NCI-H446 (cell line): ENCODE measurements around the gene ADAMTSL1.

Experiments
- DNase-seq, 2 experiments: peaks; one replicate each; lab custom pipeline; 2025; lab: John Stamatoyannopoulos, UW

The ADAMTSL1 gene

DNA sequence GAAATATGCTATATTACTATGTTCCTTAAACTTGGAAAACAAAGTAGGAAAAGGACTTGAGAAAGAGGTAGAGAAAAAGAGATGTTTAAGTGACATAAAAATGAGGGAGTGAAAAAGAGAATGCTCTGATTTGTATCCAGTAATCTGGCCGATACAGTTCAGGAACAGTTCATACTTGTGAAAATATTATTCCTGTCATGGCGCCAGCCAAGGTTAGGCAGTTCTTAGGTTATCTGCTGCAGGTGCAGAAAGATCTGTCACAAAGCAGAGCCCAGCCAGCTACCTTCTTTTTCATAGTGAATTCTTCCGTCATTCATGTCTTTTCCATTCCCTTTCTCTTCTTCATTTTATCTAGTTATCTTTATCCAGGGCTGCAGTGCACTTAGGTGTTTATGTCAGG lies 256.3 kb downstream of the ADAMTSL1 start:
- no peak for DNase-seq

DNA sequence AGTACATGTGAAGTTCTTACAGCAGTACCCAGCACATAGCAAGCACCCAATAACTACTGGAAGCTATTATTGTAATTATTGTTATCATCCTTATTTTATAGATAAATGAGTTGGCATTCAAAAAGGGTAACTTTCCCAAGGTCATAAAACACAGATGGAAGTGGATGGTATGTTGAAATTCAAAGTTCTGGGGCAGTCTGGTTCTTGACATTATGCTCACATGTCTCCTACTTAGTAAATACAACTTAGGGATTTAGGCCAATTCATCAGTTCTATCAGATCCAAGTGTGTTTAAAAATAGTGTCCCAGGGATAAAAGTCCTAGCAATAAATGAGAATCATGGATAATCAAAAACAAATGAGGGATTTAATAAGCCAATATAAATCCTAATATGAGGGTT lies 265.2 kb downstream of the ADAMTSL1 start:
- no peak for DNase-seq

DNA sequence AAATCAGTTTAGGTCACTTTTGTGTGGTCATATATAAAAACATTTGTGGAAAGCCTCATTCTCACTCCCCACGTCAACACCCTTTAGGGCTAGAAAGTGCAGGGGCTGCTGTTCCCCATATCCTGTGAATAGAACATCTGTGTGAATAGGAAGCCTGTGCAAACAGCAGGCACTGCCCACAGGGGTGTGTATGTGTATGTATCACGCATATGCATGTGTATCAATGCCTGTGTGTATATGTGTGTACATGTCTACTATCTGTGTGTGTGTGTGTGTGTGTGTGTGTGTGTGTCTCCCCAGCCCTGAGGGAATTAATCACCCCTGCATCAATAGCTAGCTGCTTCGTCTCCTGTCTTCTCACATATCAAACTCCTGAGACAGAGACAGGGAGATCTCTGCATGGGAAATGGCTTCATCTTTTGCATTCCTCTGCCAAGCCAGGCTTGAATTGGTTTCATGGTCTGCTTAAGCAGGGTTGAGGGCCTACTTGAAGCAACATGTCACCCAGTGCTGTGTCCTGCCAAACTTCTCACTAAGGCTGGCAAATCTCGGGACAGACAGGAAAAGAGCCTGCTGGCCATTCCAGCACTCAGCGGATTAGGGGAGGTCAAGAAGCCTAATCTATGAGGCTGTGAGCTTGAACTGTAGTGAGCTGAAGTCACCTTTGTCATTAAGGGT lies 265.8 kb downstream of the ADAMTSL1 start:
- DNase-seq: no peak

DNA sequence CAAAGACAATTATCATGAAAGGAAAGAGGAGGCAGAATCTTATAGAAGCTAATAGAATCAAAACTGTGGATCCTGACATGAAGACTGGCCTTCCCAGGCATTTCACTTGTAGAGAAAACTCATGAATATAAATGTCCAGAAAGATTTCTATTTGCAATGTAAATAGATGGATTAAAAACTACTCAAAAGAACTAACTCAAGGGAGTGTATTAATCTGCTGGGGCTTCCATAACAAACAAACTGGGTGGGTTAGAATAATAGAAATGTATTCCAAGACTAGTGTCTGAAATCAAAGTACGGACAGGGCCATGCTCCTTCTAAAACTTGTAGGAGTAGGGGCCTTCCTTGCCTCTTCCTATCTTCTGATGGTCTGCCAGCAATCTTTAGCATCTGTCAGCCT lies 267.4 kb downstream of the ADAMTSL1 start:
- DNase-seq: no peak

DNA sequence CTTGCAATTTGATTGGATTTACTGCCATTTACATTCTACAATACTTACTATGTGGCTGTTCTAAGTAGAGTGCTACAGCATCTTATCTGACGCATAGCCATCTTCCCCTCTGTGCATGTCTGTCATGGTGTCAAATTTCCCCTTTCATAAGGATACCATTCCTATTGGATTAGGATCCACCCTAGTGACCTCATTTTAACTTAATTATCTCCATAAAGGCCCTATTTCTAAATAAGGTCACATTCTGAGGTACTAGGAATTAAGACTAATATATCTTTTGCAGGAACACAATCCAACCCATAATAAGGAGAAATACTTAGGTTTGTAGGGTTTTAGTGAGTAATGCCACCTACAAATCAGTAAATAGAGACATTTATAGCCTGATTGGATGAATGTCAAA lies 268.0 kb downstream of the ADAMTSL1 start:
- no peak for DNase-seq

DNA sequence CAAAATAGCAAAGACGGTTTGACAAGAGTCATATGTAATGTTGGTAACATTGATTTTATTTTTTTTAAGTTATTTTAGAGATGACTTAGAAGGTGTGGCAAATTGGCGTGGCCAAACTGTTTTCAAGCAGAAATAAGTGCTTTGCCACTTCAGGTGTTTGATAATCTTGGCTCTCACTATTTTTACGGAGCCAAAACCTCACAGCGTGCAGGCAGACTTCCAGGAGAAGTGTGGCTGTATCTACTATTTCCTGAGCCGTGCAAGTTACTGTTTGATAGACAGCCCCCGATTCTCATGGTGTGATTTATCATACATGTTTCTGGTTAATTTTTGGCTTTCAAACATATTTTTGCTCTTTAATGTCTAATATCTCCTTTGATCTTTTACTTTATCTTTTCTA lies 269.5 kb downstream of the ADAMTSL1 start:
- DNase-seq: no peak

DNA sequence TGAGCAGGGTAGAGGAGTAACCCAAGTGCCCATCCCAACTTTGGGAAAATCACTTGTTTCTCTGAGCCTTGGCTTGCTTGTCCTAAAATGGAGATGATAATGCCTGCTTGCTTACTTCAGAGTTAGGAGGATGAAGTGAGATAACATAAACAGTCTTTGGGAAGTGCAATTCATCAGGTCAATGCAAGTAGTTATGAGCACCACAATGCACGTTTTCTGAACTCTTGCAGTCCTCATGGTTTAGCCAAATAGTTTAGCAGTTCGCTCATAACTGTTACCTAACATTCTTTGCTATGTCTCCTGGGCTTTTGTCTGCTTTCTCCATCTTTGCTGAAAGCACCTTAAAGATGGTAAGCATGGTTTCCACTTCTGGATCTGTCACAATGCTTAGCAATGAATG lies 270.0 kb downstream of the ADAMTSL1 start:
- DNase-seq: no peak

DNA sequence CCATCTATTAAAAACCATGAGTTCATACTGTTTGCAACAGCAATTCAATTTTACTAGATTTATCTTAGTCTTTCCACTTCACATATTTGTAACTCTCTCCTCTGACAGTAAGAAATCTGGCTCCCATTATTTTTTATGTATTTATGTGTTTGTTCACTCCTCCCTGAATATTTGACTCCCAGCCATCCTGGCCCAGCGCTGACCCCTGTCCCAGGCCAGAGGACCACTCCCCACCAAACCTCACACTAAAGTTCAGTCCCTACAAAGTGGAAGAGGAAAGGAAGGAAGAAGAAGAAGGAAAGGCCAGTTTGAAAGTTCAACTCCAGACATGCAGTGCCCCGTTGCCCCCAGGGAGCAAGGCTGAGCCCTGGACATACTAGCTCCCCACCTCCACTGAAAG lies 271.8 kb downstream of the ADAMTSL1 start:
- no peak for DNase-seq

DNA sequence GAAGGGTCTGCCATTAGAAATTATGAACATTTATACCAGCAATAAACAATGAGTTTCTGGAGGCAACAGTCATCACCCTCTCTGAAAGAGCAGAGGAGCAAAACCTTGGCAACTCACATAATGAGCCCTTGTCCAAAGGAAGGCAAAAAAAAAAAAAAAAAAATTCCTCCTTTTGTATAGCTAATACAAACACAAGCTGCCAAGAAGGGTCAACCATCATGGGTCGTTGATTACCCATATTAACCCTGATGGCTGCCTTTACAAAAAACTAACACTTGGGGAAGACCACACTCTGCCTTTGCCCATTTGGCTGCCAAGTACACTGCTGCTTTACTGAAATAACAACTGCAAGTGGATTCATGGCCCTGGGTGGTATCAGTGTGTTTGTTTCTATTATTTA lies 272.7 kb downstream of the ADAMTSL1 start:
- DNase-seq: peak in 1 of 2 experiments; percentile 27

DNA sequence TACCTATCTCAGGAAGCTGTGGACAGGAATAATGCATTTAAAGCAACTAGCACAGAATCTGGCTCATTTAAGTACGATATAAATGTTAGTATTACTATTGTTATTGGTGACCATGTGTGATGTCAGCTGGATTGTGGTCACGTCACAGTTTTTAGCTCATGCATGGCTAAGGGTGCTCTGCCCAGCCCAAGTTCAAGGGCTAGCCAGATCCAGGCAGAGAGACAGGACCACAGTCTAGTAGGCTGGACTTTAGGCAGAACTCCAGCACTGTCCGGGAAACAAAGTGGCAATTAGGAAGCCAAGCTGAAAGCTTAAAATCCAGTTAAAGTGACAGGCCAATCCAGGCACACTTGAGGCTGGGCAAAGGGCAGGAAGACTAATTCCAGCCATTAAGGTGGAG lies 273.6 kb downstream of the ADAMTSL1 start:
- DNase-seq: no peak

DNA sequence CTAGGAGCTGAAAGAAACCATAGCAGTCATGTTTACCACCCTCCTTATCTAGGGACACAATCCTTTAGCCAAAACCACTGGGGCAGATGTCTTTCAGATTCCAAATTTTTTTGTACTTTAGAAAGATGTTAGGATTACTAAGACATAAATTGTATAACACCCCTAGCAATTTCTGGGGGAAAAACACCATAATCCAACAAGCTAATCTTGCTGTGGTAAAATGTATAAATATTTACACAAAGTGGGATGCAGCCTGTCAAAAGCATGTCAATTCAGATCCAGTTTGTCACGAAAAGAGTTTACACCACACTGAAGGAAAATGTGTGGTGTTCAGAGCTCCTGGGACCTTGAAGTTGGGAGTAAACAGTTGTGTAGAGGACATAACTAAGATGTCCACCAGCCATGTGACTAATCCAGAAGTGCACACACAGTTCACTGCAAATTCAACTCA lies 274.3 kb downstream of the ADAMTSL1 start:
- DNase-seq: no peak

DNA sequence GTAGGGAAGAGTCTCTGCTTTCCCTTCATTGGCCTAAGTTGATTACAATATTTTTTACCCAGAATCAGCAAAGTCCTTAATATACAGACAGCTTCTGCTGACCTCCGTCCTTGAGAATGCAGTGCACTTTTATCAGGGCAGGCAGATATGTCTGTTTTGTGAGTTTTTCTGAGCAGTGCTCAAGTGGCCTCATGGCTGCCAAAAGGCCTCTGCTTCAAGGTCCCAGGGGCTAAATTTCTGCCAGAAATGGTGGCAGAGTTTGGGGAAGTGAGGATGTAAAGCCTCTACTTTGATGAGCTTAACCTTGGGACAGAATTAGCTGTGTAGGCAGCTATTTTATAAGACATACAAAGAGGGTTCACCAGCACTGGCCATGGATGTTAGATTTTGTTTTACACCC lies 275.8 kb downstream of the ADAMTSL1 start:
- no peak for DNase-seq

DNA sequence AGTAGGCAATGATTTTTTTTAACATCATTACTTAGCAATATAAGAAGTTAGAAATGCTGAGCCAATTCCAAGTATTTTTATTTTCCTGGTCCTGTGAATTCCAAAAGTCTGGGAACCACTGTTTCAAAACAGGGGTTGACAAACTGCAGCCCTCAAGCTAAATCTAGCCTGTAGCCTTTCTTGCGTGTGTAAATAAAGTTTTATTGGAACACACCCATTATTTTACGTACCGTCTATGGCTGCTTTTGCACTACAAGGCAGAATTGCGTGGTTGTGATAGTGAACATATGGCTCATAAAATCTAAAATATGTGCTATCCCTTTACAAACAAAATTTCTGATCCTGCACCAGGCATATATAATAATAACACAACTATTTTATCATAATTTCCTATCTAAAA lies 280.0 kb downstream of the ADAMTSL1 start:
- no peak for DNase-seq

DNA sequence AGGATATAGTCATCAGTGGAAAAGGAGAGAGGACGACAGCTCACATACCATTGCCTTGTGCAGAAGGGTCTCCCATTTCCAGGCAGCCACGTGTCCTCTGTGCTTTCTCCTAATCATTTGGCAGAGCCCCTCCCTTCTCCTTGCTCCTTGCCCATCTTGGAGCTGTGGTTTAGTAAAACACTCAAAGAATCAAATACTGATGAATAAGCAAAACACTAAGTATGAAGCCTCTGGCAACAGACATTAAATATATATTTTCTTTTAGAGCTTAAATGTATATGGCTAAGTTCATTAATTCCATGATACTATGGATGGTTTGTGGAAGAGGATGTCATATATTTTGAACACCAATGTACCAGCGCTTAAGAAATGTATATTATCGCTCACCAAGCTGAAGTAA lies 280.6 kb downstream of the ADAMTSL1 start:
- DNase-seq: no peak

DNA sequence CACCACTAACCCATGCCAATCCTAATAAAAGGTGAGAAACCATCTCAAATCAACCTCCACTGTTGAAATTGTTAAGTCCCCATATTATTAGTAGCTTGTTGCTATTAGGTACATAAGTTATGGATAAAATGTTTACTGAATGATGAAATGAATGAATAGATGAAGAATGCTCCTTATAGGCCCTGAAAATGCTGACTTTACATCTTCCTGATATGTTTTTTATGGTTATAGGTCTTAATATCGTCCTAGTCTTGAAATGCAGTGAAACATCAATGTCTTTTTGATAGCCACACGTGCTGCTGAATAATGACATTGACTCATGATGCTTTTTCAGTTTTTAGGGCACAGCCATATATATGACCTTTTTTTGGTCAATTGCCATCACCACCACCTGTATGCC lies 281.3 kb downstream of the ADAMTSL1 start:
- no peak for DNase-seq

DNA sequence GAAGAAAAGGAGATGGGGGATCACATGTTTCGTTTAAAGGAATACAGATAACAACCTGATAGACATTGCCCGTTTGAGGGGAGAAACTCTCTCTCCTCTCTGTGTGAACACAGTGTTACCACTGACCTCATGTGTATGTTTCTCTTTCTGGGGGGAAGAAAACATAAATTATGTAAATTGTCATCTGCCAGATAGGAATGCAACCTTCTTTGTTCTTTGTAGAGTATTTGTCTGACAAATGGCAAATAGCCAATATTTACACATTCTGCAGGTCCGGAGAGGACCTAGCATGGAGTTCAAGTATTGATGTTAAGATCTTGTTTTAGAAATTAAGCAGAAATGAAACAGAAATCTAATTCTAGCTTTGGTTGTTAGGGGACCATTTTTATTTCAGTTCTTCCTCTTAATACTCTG lies 282.8 kb downstream of the ADAMTSL1 start:
- DNase-seq: no peak

DNA sequence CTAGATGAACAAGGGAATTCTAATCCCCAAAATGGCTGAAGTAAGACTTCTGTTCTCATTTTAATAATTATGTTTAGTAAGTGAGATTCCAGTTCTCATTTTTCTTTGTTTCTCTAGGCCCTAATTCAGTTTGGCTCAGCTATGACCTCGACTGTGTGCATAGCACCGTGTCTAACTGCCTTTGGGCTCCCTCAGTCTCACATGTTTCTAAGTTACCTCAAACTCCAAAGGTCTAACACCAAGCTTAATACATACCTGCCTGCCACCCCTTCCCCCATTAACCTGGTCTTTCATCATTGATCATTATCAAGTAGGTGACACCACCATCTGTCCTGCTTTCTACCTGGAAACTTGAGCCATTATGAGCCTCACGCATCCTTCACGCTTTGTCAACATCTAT lies 285.9 kb downstream of the ADAMTSL1 start:
- no peak for DNase-seq

DNA sequence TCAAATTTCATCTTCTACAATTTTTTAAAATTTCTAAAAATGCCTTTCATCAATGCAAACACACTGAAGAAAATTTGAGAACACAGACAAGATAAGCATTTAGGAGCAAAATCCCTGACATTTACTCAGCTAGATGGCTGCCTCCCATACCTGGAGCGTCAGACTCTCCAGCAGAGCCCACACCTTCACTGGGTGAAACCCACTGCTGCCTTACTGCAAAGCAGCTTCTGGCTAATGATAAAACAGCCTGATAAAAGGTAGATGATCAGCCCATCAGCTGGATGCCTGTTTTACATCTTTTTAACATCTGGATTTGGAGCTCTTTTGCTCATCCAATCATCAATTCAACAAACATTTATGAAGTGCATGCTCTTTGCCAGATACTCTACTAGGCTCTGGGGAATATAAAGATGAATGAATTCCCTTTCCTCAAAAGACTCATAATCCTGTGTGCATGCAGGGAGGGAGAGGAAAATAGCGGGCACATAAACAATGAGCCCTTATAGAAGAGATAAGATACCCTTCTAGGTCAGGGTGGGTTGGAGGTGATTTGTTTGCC lies 287.9 kb downstream of the ADAMTSL1 start:
- DNase-seq: no peak

DNA sequence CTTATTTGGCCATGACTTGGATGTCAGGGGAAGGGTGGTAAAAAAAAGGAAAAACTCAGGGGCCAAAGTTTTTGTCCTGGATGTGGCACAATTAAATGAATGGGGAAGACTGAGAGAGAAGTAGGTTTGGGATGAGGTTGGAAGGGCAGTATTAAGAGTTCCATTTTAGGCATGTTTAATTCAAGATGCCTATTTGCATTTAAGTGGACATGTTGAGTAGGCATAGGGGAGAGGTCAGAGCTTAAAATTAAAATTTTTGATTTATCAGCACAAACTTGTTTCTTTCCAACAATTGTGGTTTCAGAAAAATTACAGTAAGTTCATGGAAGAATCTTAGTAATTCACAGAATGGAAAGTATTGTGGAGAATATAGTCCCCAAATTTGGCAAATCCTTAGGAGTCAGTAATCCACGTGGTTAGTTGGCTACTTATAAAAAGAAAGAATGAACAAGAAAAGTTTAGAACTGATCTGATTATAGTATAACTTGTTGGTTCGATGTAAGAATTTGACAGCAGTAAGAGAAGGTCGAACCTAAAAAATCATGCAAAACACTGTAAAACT lies 293.1 kb downstream of the ADAMTSL1 start:
- no peak for DNase-seq

DNA sequence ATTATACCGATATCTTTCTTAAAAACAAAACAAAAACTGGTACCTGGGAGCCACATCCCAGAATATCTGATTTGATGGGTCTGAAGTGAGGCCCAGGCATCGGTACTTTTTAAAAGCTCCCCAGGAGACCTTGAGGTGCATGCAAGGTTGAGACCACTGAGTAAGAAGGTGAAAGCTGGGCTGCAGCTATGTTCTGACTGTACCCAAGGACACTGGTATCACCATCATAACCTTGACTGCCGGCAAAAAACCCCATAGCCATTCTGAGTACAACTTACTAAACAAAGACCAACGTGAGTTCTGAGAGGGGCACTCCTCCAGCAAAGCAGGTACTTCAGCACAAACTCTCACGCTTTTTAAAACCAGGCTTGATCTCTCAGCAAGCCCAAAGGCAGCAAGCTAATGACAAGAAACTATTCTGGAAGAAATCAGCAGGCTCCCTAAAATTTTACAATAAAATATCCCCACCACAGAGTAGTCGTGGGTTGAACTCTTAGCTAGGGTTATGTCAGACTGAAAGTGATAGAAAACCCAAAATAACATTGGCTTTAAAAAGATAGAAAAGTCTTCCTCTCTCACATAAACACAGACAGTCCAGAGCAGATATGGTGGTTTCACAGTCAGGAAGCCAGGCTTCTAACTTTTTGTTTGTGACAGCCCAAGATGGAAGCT lies 295.1 kb downstream of the ADAMTSL1 start:
- no peak for DNase-seq

DNA sequence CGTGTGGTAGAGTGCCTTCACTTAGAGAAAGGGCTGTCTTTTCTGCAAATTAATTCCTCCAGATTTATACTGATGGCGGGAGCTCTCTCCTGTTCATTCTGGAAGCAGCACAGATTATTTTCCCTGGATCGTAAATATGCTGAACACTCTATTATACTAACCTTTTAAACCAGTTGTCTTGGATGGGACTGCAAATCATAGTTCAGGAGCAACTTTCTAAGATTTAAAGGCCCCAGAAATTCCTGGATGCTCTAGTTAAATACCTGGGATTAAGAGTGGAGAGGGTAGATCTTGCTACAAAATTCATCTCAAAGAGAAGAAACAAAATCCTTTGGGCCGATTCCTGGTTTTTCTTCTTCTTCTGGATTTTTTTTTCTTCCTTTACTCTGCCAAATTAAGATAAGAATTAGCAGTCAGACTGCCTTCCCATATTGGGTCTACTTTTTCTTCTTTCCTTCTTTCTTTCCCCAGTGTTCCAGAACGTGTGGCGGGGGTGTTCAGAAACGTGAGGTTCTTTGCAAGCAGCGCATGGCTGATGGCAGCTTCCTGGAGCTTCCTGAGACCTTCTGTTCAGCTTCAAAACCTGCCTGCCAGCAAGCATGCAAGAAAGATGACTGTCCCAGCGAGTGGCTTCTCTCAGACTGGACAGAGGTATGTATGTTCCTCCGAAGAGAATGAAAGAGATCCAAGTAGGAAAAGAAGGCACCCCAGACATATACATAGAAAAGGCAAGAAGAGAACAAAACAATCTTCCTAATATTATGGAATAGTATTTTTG lies 296.4 kb downstream of the ADAMTSL1 start:
- DNase-seq: no peak

DNA sequence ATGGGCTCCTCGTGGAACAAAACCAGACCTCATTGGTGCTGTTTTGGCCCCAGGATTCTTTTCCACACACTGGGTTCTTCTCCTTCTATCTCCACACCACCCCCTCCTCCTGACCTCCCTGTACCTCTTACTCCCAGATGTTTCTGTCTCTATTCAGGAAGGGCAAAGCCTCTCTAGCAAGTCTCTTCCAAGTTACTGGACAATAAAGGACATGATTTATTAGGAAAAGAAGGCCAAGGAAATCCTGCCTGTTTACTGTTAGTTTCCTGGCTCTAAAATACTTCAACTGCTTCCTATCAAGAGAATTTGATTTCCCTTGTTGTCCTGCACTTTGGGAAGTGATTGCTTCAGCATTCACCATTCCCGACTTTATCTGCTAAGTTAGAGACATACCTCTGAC lies 297.1 kb downstream of the ADAMTSL1 start:
- no peak for DNase-seq

DNA sequence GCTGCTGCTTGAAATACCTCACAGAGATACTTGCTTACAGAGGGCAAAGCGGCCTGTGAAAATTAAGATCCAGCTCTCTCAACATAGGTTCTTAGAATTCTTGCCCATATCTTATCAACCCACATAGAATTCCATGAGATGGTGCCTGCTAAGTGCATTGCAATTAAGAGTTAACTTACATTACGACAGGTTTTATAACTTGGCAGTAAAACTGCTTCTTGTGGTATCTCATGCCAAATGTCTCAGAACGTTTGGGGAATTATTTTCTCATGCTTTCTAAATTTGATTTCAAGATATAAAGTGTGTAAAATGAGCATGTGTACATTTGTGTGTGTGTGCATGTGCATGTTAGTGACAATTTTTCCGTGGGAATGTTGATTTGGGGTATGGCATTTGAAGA lies 297.8 kb downstream of the ADAMTSL1 start:
- no peak for DNase-seq
